Measurements from ENCODE around the gene CERS4. TPM values are rescaled to one million over a fixed set of nuclear protein-coding genes. Genes with fewer than 3 reads are reported as not detected.

CERS4 gene
- total RNA-seq, 1 experiment from 2014 or later, result 43.9 TPM

DNA sequence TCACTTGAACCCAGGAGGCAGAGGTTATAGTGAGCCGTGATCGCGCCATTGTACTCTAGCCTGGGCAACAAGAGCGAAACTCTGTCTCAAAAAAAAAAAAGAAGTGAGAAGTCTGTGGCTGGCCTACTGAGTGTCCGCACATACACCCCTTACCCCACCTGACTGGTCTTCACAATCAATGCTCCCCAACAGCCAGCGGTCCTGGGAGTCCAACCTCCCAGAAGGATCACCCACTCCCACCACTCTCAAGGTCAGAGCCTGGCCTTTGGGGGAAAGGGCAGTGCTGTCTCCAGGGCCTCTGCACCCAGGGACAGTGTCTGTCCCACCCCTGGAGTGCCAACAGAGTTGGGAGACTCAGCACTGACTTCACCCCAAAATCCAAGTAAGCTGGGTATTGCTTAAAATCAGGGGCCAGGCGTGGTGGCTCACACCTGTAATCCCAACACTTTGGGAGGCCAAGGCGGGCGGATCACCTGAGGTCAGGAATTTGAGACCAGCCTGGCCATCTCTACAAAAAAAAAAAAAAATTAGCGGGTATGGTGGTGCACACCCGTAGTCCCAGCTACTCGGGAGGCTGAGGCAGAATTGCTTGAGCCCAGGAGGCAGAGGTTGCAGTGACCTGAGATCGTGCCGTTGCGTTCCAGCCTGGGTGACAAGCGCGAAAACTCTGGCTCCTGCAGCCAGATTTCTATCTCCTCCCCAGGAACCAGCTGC lies 101.3 kb downstream of the CERS4 start:
- Histone ChIP-seq H3K9me2 (replicated peaks; ENCODE audit: low read length) (no peaks in the 10 kb centered on the region), H2AFZ (ENCODE audit: low read length) (no peak overlapping the region), H4K20me1 (ENCODE audit: low read length) (no peaks in the 10 kb centered on the region), H3K4me2 (ENCODE audit: low read length) (no peak overlapping the region), H3K27ac (ENCODE audit: low read length) (no peak overlapping the region), H3K36me3 (ENCODE audit: low read depth, low read length) (peaks cover 13% of the 10 kb centered on the region; the same call in 1 of the 2 replicates), H3K4me1 (ENCODE audit: insufficient read depth, low read length) (peaks cover 44% of the 10 kb centered on the region), H3K9ac (ENCODE audit: low read length) (no peak overlapping the region), H3K4me3 (ENCODE audit: low read length) (no peak overlapping the region), H3K9me3 (ENCODE audit: low read length) (no peaks in the 10 kb centered on the region), H3K27me3 (ENCODE audit: low read length) (no peaks in the 10 kb centered on the region), H3F3A (ENCODE audit: low read length, unreplicated experiment) (peaks cover 11% of the 10 kb centered on the region), H3K79me2 (ENCODE audit: low read length) (peaks cover 25% of the 10 kb centered on the region)
- no TSS peak for BruUV-seq (replicated peaks)
- TF ChIP-seq CTCF (conservative IDR thresholded peaks at IDR 0.05; ENCODE audit: low read depth, low read length), result no peak
- TF ChIP-seq EZH2phosphoT487 (IDR thresholded peaks at IDR 0.05; ENCODE audit: borderline replicate concordance, low read length), result no peak
- no peak for TF ChIP-seq EZH2 (IDR thresholded peaks at IDR 0.05; ENCODE audit: low read length, unreplicated experiment)
- POLR2A ChIA-PET (ENCODE audit: unreplicated experiment), result no interaction called here
- DNase-seq (no peak), ATAC-seq (no peak)
- CTCF ChIA-PET, result no interaction called here
- intact Hi-C loops (cut with micrococcal nuclease), result no loop called here

DNA sequence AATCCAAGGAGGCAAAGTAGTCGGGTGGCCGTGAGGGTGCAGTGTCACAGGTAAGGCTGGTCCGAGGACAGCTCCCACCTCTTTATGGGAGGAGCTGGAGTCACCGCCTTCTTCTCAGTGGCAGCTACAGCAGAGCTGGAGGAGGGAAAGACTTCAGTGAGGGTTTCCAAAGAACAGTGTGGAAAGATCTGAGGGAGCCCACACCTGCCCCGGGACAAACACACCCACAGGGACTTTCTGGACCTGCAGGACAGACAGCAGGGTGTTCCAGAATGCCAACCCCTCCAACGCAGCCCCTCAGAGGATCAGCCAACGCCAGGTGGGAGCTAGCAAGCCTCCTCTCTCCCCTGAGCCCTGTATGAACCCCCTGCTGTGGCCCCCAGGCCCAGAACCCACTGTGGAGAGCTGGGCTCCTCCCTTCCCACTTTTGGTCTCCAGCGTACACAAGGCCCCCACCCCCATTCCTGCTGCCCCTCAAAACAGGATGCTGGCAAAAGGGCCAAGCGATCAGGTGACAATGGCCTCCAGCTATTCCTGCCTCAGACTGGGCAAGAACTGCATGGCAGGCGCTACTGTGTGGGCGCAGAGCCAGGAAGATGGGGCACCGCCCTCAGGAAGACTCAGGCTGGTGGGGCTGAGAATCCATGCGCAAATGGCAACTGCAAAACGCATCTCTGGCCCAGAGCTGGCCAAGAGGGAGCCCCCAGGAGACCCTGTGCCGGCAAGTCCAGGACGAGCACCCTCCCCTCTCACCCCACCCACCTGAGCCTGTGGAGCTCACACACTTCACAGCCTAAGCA lies 102.5 kb downstream of the CERS4 start:
- no peak overlapping the region for H3K4me3 ChIP-seq (ENCODE audit: low read length)
- TF ChIP-seq CTCF (conservative IDR thresholded peaks at IDR 0.05; ENCODE audit: low read depth, low read length), result no peak
- TF ChIP-seq EZH2phosphoT487 (IDR thresholded peaks at IDR 0.05; ENCODE audit: borderline replicate concordance, low read length), result no peak
- no peak for TF ChIP-seq EZH2 (IDR thresholded peaks at IDR 0.05; ENCODE audit: low read length, unreplicated experiment)
- peaks cover 37% of the 10 kb centered on the region for H3K4me1 ChIP-seq (ENCODE audit: insufficient read depth, low read length)
- H3K36me3 ChIP-seq (ENCODE audit: low read depth, low read length), result peaks cover 13% of the 10 kb centered on the region; the same call in 1 of the 2 replicates
- peaks cover 11% of the 10 kb centered on the region for H3F3A ChIP-seq (ENCODE audit: low read length, unreplicated experiment)
- H3K9ac ChIP-seq (ENCODE audit: low read length), result no peak overlapping the region
- peaks cover 13% of the 10 kb centered on the region for H3K79me2 ChIP-seq (ENCODE audit: low read length)
- H3K9me3 ChIP-seq (ENCODE audit: low read length), result no peaks in the 10 kb centered on the region
- H3K27me3 ChIP-seq (ENCODE audit: low read length), result no peaks in the 10 kb centered on the region
- DNase-seq (peak; percentile 40), ATAC-seq (no peak)
- H3K9me2 ChIP-seq (replicated peaks; ENCODE audit: low read length), result no peaks in the 10 kb centered on the region
- intact Hi-C loops (cut with micrococcal nuclease), result no loop called here
- no TSS peak for BruUV-seq (replicated peaks)
- ChIA-PET CTCF (interaction anchor here (0.6 kb wide), 1 partner anchor 87 kb away, joined by 4 read pairs; no protein-coding TSS in a partner anchor), POLR2A (ENCODE audit: unreplicated experiment) (interaction anchor here (0.6 kb wide), 1 partner anchor 78 kb away, joined by 3 read pairs; no protein-coding TSS in a partner anchor)
- H3K27ac ChIP-seq (ENCODE audit: low read length), result no peak overlapping the region
- H4K20me1 ChIP-seq (ENCODE audit: low read length), result no peaks in the 10 kb centered on the region
- no peak overlapping the region for H2AFZ ChIP-seq (ENCODE audit: low read length)
- H3K4me2 ChIP-seq (ENCODE audit: low read length), result no peak overlapping the region

Other genes starting within 250 kb of the CERS4 start
- gene ELAVL1, start 203.7 kb upstream of the CERS4 start, total RNA-seq (2014; rRNA removed), result 87.2 and 111 TPM in 2 replicates
- gene CCL25, start 156.6 kb upstream of the CERS4 start, total RNA-seq (2014; rRNA removed), result not detected in 2 replicates
- gene FBN3, start 59.8 kb upstream of the CERS4 start, total RNA-seq (2014; rRNA removed), result under 0.01 TPM in 2 replicates
- gene CD320, start 99.0 kb downstream of the CERS4 start, total RNA-seq (2014; rRNA removed), result 217 and 221 TPM in 2 replicates
- 98.5 and 144 TPM in 2 replicates for gene NDUFA7, start 112.0 kb downstream of the CERS4 start, total RNA-seq (2014; rRNA removed)
- gene RPS28, start 112.1 kb downstream of the CERS4 start, total RNA-seq (2014; rRNA removed), result 2,594 and 2,746 TPM in 2 replicates
- gene KANK3, start 133.9 kb downstream of the CERS4 start, total RNA-seq (2014; rRNA removed), result 0.81 and 0.87 TPM in 2 replicates
- 6.7 and 10.7 TPM in 2 replicates for gene ANGPTL4, start 154.8 kb downstream of the CERS4 start, total RNA-seq (2014; rRNA removed)
- gene RAB11B, start 181.0 kb downstream of the CERS4 start, total RNA-seq (2014; rRNA removed), result 29.7 and 43.6 TPM in 2 replicates
- 58.6 and 58.7 TPM in 2 replicates for gene MARCHF2, start 203.9 kb downstream of the CERS4 start, total RNA-seq (2014; rRNA removed)
- gene HNRNPM, start 235.6 kb downstream of the CERS4 start, total RNA-seq (2014; rRNA removed), result 165 and 287 TPM in 2 replicates